ENCODE data around the gene MRAS.
"Not testable (repeated sequence)": the region's sequence is repeated elsewhere in the genome, so short reads cannot be mapped to it uniquely, and the experiment has no call there.

MRAS gene

DNA sequence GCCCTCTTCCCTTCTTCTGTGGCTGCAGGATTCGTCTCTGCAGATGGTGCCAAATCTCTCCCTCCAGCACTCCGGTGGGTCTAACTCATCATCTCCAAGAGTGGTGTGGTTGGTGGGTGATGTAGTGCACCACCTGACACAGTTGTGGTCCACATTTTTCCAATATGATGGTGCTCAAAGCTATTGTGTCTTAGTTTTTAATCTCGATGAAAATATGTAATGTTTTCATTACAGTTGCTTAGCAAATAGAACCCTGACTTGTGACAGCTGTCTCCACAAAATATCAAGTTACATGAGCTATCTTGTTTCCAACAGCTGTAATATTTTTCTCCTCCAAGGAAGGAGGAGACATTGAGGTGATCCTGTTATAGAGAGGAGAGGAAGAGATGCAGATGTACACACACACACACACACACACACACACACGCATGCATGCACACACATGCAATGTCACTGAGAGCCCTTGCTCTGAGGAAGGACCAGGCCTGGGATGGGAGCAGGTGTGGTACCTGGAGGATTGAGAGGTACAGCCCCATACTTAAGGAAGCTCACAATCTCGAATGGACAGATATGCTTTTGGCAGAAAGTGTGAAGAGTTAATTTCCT is 70.3 kb downstream of the MRAS start:
- no peak for DNase-seq (ENCODE audit: low read depth in 2 of 2)

DNA sequence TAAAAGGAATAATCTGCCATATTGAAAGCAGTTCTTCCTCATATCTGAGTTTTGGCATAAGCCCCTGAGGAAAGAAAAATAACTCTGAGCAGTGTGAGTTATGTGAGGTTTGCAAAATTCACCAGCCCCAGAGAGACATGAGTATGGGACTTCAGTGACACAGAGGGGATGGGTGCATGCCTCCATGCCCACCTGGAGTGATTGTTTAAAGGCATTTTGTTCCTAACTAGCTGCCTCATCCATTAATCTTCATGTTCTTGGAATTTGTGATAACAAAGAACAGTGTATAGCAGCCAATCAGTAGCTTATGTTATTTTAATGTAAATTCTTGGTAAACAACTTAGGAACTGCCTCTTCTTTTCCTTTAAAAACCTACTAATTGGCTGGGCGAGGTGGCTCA is 74.9 kb downstream of the MRAS start:
- no peak for DNase-seq (ENCODE audit: low read depth in 2 of 2)

- DNase-seq (ENCODE audit: low read depth in 2 of 2), result no peak
These were observed 75.9 kb downstream of the MRAS start for GRCh38 chr3:138424323-138424722.

GRCh38 chr3:138426211-138426610 is 77.8 kb downstream of the MRAS start:
- no peak for DNase-seq (ENCODE audit: low read depth in 2 of 2)

DNA sequence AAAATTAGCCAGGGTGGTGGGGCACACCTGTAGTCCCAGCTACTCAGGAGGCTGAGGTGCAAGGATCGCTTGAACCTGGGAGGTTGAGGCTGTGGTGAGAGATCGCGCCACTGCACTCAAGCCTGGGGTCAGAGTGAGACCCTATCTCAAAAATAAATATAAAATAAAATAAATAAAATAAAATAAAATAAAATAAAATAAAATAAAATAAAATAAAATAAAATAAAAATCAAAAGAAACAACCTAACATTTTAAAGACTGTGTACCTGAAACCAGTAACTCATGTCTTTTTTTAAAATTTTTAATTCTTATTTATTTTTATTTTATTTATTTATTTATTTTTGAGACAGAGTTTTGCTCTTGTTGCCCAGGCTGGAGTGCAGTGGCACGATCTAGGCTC is 78.4 kb downstream of the MRAS start:
- not testable (repeated sequence) for DNase-seq (ENCODE audit: low read depth in 2 of 2)

- DNase-seq (ENCODE audit: low read depth in 2 of 2), result no peak
These were observed 81.3 kb downstream of the MRAS start for GRCh38 chr3:138429665-138430064.

DNA sequence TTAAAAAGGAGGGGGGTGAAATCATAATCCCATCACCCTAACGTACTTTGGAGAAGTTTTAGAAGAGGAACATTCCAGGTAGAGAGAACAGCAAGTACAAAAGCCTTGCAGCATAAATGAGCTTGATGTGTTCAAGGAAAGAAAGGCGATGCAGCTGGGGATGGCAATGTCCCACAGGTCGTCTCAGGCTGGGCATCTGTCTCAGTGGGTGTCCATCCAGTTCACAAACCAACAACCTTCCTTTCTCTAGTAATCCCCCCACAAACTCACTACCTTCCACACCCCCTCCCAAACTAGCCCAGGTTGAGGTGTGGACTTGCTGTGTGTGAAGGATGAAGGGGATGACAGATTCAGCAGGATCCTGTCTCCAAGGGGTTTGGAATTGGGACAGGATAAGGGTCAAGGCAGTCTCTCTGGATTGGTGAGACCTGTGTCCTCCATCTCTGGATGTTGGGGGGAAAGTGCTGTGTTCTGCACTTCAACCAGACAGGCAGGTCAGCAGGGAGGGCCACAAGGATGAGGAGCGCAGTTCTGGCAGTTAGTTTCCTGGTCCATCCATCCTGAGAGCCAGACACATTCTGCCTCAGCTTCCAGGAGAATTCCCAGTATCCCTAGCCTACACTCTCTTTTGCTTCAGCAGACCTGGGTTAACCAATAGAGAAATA is 84.3 kb downstream of the MRAS start:
- no peak for DNase-seq (ENCODE audit: low read depth in 2 of 2)

DNA sequence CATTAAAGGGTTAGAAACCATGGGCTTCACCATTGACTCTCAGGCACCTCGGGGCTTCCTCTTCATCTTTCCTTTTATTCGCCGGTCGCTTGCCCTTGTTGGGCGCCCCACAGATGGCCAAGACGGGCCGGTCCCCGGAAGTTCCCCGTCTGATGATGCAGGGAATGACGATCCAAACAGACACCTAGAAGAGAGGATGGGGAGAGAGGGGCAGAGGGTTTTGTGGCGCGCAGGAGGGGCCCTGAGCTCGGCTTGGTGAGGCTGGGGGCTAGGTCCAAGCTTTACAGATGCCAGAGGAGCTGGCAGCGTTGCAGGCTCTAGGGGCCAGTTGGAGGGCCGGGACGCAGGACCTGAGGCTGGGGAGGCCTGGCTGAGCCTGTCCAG is 85.5 kb downstream of the MRAS start:
- no peak for DNase-seq (ENCODE audit: low read depth in 2 of 2)

- DNase-seq (ENCODE audit: low read depth in 2 of 2), result no peak
These were observed 86.0 kb downstream of the MRAS start, which contains the start of gene ESYT3 for GRCh38 chr3:138434276-138434874. ESYT3 (plus strand) TSS chr3:138434616; CDS start chr3:138434799, 183 bp downstream.

- no peak for DNase-seq (ENCODE audit: low read depth in 2 of 2)
These were observed 86.7 kb downstream of the MRAS start for GRCh38 chr3:138434875-138435772.

DNA sequence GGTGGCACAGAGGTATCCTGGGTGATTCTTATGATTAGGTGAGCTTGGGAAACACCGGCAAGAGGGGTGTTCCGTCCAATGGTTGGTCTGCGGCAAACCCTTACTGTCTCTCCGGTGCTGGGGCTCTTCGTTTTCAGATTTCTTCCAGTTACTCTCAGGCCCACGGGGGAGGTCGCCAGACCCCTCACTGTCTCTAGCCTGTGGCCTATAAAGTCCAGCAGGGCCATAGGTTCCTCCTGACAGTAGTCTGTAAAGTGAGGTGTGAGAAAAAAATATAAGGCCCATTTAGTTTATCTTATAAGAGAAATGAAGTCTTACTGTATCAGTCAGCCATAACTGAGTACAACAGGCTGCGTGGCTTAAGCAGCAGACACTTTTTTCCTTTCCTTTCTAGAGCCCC is 87.5 kb downstream of the MRAS start:
- DNase-seq (ENCODE audit: low read depth in 2 of 2), result no peak

GRCh38 chr3:138437281-138437680 is 88.9 kb downstream of the MRAS start:
- DNase-seq (ENCODE audit: low read depth in 2 of 2), result no peak

DNA sequence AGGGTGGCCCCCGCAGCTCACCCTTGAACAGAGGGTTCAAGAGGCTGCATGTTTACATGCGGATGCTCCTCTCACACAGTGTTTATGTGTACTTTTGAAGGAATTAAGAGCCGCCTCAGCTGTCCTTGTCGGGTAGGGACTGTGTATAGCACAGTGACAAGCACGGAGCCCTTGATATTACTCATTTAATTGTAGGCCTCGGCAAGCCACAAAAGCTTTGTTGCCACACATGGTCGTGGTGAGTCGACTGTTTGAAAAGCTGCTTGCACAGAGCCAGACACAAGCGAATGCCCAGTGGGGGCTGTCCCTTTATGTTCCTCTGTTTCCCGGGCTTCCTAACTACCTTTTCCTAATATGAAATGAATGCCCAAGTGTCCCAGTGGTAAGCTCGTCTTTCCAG is 90.5 kb downstream of the MRAS start:
- DNase-seq (ENCODE audit: low read depth in 2 of 2), result no peak

DNA sequence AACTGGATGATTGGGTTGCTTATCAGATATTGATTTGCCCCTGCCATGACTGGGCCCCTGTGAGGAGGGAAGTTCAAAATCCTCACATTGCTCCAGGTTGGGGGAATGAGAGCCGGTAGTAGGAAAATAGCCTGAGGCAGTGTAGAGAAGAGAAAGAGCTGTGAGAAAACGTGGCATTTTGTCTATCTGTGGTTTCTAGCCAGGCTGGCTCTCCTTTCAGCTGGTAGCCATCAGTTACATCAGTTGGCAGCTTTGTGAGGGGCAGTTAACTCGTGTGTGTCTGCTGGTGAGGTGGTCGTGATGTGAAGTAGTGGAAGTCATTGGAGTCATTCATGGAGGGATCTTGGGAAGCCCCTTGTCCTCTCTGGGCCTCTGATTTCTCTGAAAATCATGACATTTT is 91.3 kb downstream of the MRAS start:
- DNase-seq (ENCODE audit: low read depth in 2 of 2), result no peak

GRCh38 chr3:138440121-138440521 is 91.7 kb downstream of the MRAS start:
- DNase-seq (ENCODE audit: low read depth in 2 of 2), result no peak

GRCh38 chr3:138440596-138440995 is 92.2 kb downstream of the MRAS start:
- no peak for DNase-seq (ENCODE audit: low read depth in 2 of 2)

DNA sequence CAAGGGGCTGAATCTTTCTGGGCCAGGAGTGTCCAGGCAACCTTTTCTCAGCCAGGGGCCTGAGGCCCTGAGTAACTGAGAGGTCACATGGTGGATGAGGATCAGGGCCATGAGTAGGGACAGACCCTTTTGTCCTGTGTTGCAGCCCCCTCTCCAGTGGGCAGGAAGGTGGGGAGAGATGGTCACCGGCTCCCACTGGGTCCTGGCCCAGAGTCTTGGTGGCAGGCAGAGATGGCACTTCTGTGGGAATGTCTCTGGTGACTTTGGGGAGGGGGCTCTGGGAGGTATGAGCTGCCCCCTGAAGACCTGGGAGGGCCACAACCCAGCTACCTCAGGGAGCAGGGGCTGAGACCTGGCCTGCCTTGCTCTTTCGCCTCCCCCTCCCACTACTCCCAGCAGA is 92.9 kb downstream of the MRAS start:
- no peak for DNase-seq (ENCODE audit: low read depth in 2 of 2)

DNA sequence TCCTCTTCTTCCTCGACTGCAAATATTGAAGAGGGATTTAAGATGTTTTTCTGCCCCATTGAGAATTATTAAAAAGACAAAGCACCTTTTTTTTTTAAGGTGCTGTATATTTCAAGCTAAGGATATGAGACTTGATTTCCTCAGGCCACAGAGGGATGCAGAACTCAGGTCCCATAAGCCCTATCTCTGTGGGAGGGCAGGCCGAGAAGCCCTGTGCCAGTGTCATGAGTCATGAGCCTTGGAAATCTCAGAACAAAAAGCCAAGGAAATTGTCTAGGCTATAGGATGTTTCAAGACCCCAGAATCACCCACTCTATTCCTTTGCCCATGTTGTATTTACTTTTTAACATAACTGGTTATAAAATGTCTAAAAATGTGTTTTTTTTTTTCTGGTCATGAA is 93.4 kb downstream of the MRAS start:
- DNase-seq (ENCODE audit: low read depth in 2 of 2), result no peak

DNA sequence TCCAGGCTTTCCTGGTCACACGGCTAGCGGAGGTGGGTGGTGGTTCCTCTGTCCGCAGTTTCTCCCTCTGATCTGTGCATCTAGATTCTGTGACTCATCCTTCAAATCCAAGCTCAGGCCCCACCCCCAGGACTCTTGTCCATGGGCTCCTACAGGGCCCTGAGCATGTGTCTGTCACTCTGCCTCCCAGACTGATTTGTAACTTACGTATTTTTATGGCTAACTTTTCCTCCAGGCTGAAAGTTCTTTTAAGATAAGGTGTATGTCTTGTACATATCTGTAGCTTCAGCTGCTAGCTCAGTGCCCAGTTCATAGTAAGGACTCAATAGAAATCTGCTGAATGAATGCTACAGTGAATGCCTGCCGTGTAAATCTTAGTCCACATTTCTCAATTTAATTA is 94.1 kb downstream of the MRAS start:
- no peak for DNase-seq (ENCODE audit: low read depth in 2 of 2)

- no peak for DNase-seq (ENCODE audit: low read depth in 2 of 2)
These were observed 94.7 kb downstream of the MRAS start for GRCh38 chr3:138443091-138443490.

DNA sequence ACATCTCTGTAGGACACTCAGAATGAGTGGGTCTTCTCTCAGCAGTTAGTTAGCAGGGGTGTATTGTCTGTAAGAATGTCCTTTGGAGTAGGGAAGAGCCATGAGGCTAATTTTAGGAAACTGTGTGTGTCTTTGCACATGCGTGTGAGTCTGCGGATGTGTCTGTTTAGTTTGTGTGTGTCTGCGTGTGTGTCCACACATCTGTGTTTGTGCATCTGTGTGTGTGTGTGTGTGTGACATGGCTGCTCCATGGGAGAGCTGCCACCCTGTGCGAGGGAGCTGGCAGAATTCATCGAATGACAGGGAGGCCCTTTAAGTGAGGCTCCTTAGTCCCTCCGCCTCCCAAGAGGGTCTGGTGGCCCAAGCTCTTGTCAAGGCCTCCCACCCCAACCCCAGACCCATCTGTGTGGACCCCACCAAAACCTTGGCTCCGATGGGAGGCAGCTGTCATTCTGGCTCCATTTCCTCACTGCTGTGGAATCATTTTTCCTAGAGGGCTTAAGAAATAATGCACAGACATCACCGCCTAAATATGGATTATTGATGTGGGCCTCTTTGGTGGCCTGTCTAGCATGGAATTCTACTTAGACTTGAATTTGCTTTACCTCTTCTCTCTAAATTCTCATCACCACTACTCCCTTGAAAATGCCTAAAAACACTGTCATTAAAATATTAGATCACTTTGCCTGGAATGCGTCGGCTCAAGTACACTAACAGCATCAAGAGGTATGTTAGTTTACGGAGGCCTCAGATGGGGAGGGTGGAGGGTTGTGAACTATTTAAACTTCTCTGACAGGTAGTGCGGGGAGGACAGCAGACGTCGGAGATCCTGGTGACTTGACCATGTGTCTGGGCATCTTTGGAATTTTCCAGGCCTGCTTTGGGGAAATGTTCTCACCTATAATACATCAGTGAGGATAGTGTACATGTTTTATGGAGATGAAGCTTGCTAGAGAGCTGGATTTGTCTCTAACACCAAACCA is 95.4 kb downstream of the MRAS start:
- no peak for DNase-seq (ENCODE audit: low read depth in 2 of 2)
